Measurements from ENCODE around the gene MEF2A.

Gene MEF2A

GRCh38 chr15:99706557-99707303 lies 140.9 kb downstream of the MEF2A start:
- no peak for DNase-seq

GRCh38 chr15:99707473-99708270 lies 141.9 kb downstream of the MEF2A start:
- DNase-seq, result no peak

GRCh38 chr15:99708563-99708962 lies 142.8 kb downstream of the MEF2A start:
- peak; percentile 68 for DNase-seq

- DNase-seq, result no peak
Observed at GRCh38 chr15:99709243-99709986, 143.6 kb downstream of the MEF2A start.

GRCh38 chr15:99711625-99712024 lies 145.8 kb downstream of the MEF2A start:
- DNase-seq, result no peak

DNA sequence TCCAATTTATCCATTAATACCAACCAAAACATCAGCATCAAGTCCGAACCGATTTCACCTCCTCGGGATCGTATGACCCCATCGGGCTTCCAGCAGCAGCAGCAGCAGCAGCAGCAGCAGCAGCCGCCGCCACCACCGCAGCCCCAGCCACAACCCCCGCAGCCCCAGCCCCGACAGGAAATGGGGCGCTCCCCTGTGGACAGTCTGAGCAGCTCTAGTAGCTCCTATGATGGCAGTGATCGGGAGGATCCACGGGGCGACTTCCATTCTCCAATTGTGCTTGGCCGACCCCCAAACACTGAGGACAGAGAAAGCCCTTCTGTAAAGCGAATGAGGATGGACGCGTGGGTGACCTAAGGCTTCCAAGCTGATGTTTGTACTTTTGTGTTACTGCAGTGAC lies 146.6 kb downstream of the MEF2A start:
- no peak for DNase-seq

DNA sequence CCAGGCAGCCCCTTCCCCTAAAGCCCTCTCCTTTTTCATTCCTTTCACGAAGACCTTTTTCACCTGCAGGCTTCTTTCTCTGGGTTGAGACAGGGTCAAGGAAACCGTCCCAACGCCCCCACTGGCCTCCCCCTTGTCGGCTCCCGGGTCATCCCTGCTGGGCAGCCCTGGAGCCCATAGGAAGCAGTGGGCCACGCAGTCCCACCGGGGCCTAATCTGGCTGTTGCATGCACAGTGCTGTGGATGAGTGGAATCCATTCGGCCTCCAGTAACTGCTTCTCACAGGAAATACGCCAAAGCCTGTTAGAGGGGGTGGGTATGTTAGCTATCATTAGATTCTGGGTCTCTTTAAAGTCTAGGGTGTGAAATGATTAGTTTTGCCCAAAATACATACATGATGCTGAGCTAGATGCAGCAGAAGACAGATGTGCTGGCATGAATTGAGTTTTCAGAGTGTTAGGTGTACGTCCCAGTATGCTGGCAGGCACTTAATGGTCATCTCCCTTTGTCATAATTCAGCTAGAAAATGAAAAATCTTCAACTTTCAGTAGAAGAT lies 150.8 kb downstream of the MEF2A start:
- DNase-seq, result no peak

- DNase-seq, result no peak
Observed at GRCh38 chr15:99717161-99718009, 151.6 kb downstream of the MEF2A start.

- no peak for DNase-seq
Observed at GRCh38 chr15:99718421-99718820, 152.6 kb downstream of the MEF2A start.

GRCh38 chr15:99719096-99719541 lies 153.3 kb downstream of the MEF2A start:
- peak; percentile 93 for DNase-seq

- DNase-seq, result peak; percentile 44
Observed at GRCh38 chr15:99720533-99720932, 154.7 kb downstream of the MEF2A start.

- DNase-seq, result peak; percentile 33
Observed at GRCh38 chr15:99721104-99721778, 155.5 kb downstream of the MEF2A start.

DNA sequence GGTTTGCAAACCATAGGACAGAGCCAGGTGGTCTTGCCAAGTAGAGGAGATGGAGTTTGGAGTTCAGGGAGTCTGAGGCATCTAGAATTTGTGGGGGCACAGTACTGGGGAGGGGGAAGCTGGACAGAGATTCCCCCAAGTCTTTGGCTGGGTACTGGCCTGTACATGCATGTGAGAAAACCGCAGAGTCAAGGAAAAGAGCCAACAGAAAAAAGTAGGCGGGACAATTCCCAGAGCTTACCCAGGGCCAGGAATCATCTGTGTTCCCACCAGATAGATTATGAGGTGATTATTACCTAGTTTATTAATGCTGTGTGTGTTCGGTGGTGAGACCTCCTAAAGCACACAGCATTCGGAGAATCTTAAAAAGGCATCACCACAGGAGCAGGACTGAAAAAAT lies 156.1 kb downstream of the MEF2A start:
- DNase-seq, result no peak

GRCh38 chr15:99722406-99722805 lies 156.6 kb downstream of the MEF2A start:
- peak; percentile 51 for DNase-seq

DNA sequence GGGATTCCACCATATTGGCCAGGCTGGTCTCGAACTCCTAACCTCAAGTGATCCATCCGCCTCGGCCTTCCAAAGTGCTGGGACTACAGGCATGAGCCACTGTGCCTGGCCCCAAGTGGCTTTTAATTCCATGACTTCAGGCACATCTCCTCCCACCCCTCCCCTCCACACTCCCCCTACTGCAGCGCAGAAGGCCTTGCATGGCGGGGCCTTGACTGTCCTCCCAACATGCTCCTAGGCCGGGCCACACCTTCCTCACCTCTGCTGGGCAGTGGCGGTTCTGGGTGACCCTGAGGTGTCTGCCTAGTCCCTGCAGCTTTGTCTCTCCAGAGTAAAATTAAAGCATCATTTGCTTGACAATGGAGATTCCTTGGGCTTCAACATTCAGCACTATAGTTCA lies 160.5 kb downstream of the MEF2A start:
- no peak for DNase-seq

DNA sequence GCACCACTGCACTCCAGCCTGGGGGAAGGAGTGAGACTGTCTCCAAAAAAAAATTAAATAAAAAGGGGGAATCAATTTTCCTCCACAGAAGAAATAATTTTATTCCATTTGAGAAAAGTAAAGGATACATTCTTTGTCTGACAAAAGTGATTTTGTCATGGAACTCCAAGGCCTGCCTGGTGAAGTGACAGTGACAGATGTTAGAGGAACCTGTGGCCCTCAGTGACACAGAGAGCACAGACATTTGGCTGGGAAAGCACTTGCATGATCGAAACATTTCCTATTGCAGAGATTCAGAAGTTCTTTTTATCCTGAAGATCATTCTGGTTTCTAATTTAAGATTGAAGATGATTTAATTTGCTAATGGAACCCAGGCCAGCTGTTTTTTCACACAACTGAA lies 161.5 kb downstream of the MEF2A start:
- no peak for DNase-seq

DNA sequence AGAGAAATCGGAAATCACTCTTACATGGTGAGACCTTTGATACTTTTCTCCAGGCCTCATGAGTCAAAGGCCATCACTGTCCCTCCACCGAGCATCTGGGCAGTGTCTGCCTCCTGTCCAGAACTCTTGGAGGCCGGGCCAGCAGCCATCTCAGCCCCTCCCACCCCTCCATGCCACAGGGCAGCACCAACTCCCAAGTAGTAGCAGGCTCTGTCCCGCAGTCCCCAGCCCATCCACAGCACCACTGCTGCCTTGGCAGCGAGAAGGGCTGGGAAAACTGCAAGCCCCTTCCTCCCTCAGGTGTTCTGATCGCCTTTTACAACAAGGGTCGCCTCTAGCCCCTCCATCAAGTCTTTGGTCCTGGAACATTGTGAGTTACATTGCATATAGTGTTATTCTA lies 161.9 kb downstream of the MEF2A start:
- DNase-seq, result no peak

- no peak for DNase-seq
Observed at GRCh38 chr15:99728916-99729315, 163.1 kb downstream of the MEF2A start.

DNA sequence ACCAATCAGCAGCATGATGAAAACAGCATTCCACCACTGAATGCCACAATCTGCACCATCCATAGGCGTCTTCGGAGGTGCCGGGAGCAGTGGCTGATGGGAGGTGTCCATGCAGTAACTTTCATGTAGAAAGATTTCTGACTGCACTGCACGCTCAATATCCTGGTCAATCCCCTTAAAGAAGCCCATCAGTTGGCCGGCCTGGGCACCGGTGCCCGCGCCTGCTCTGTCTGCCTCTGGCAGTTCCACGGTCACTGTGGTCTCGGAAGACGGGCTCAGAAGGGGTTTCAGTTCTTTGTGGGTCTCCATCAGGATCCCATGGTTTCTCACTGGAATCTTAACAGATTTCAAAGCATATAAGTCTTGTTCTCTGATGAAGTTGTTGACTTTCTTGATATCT lies 163.5 kb downstream of the MEF2A start:
- DNase-seq, result no peak

GRCh38 chr15:99729920-99730319 lies 164.1 kb downstream of the MEF2A start:
- DNase-seq, result peak; percentile 16

DNA sequence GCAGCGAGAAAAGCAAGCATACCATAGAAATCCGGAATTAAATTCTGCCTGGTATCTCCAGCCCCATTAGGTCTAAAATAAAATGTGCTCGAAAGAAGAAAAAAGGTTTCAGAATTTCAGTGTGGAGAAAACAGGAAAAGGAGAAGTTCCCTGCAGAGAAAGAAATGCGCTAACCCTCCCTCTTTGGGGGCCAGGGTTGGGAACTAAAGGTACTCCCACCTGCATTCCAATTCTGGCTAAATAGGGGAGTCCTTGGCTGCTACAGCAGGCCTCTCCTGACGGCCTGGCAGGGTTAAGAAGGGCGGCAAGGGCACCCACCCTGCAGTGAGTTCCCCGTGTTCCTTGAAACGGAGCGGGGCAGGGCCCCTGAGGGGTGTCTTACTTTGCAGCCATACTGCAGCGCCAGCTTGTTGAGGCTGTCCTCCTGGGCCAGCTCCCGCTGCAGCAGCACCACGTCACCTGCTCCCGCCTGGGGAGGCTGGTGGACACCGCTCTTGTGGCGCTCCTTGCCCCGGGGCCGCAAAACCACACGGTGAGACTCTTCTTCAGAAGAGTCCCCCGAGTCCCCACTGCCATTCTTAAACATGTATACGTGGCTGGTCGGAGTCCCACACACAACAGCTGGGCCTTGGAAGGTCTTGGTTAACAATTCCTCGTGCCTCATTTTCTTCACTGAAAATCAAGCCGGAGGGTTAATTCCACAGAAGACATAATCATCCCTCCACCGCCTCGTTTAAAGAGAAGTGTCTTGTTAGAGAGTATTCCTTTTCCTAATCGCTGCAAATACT lies 165.7 kb downstream of the MEF2A start:
- DNase-seq, result no peak
